HFFc6 (cell line): ENCODE data around the gene MRPS26. TPM values are rescaled to one million over a fixed set of nuclear protein-coding genes. Genes with fewer than 3 reads are reported as not detected.

Source experiments
- DNase-seq: peaks from one replicate; pipeline ENCODE4 v3.0.0-alpha.2; 2018
- H3K27ac Mint-ChIP-seq: 2 replicates; pipeline ENCODE4 v1.8.0; 2020; ENCODE audit warnings: mild to moderate bottlenecking, mixed read lengths
- H3K27me3 Mint-ChIP-seq: 2 replicates; pipeline ENCODE4 v1.8.0; 2021; ENCODE audit warnings: mild to moderate bottlenecking, moderate library complexity, mixed read lengths; ENCODE audit not compliant: insufficient read depth
- H3K36me3 Mint-ChIP-seq: 2 replicates; pipeline ENCODE4 v1.8.0; 2021; ENCODE audit warnings: low read depth, mixed read lengths
- H3K4me1 Mint-ChIP-seq: 2 replicates; pipeline ENCODE4 v1.8.0; 2020; ENCODE audit warnings: low read depth, mixed read lengths
- H3K4me3 Mint-ChIP-seq: 2 replicates; pipeline ENCODE4 v1.8.0; 2020; ENCODE audit warnings: mild to moderate bottlenecking, moderate library complexity, mixed read lengths
- H3K9me3 Mint-ChIP-seq: 2 replicates; pipeline ENCODE4 v1.8.0; 2020; ENCODE audit warnings: mild to moderate bottlenecking, mixed read lengths
- total RNA-seq, 6 experiments: library from RNA; stranded (reverse); fragmentation: NEBNext Ultra II Directional; extraction: Animal tissue kit (Norgen Biotek cat#: 25700); gene quantifications; 2 replicates in 1 of 6; 3 replicates in 5 of 6; pipeline ENCODE4 v1.2.3, GENCODE V29; 2021
- TF ChIP-seq, protein P1 (sequence below): fragments of 200-600 bp; sonication (generic); IDR thresholded peaks from 2 replicates; pipeline ENCODE4 v1.5.0; 2021; ENCODE audit warnings: antibody characterized with exemption, mild to moderate bottlenecking

MRPS26 gene
- total RNA-seq, 6 experiments from 2014 or later, result 31.7 to 46.8 (median 36.0) TPM

DNA sequence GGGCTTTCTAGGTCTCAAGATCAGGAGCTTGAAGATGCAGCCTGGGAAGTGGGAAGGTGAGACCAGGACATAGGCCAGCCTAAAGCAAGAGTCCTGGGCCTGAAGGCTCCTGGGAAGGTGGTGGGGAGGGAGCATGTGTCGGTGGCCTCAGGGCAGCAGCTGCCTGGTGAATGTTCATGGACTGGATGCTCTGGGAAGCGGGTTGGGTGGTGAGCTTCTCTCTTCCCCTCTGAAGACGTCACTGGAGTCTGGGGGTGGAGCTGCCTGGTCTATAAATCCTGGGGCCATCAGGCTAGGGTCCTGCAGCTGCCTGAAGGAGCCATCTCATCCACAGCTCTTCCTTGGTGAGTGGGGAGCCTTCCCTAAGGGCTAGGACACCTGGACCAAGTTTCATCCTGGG, 2.5 kb upstream of the MRPS26 start, which contains the start of gene GNRH2:
Gene GNRH2, plus strand, starts transcription at position 301 of the 400 bp plus-strand sequence. CDS start 793 bp downstream, outside the sequence.
- Mint-ChIP-seq H3K27ac (no peak within 1 kb of the TSS; the same call in 1 of the 2 replicates), H3K27me3 (no peaks in the 10 kb centered on the region; the same call in 1 of the 2 replicates), H3K36me3 (peaks cover 15% of the 10 kb centered on the region), H3K4me3 (no peak within 1 kb of the TSS), H3K4me1 (peaks cover 28% of the 10 kb centered on the region), H3K9me3 (no peaks in the 10 kb centered on the region)
- TF ChIP-seq, protein P1, sequence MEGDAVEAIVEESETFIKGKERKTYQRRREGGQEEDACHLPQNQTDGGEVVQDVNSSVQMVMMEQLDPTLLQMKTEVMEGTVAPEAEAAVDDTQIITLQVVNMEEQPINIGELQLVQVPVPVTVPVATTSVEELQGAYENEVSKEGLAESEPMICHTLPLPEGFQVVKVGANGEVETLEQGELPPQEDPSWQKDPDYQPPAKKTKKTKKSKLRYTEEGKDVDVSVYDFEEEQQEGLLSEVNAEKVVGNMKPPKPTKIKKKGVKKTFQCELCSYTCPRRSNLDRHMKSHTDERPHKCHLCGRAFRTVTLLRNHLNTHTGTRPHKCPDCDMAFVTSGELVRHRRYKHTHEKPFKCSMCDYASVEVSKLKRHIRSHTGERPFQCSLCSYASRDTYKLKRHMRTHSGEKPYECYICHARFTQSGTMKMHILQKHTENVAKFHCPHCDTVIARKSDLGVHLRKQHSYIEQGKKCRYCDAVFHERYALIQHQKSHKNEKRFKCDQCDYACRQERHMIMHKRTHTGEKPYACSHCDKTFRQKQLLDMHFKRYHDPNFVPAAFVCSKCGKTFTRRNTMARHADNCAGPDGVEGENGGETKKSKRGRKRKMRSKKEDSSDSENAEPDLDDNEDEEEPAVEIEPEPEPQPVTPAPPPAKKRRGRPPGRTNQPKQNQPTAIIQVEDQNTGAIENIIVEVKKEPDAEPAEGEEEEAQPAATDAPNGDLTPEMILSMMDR, result no peak
- no peak for DNase-seq

- peak overlapping the region; percentile 92 for H3K4me3 Mint-ChIP-seq
- peak overlapping the region; percentile 84 for H3K27ac Mint-ChIP-seq
- peaks cover 28% of the 10 kb centered on the region for H3K4me1 Mint-ChIP-seq
- no peaks in the 10 kb centered on the region; the same call in 1 of the 2 replicates for H3K27me3 Mint-ChIP-seq
- H3K9me3 Mint-ChIP-seq, result no peaks in the 10 kb centered on the region
- DNase-seq, result no peak
- peaks cover 15% of the 10 kb centered on the region for H3K36me3 Mint-ChIP-seq
- TF ChIP-seq, protein P1, result no peak
Observed at GRCh38 chr20:3044336-3044965, 1.4 kb upstream of the MRPS26 start.

DNA sequence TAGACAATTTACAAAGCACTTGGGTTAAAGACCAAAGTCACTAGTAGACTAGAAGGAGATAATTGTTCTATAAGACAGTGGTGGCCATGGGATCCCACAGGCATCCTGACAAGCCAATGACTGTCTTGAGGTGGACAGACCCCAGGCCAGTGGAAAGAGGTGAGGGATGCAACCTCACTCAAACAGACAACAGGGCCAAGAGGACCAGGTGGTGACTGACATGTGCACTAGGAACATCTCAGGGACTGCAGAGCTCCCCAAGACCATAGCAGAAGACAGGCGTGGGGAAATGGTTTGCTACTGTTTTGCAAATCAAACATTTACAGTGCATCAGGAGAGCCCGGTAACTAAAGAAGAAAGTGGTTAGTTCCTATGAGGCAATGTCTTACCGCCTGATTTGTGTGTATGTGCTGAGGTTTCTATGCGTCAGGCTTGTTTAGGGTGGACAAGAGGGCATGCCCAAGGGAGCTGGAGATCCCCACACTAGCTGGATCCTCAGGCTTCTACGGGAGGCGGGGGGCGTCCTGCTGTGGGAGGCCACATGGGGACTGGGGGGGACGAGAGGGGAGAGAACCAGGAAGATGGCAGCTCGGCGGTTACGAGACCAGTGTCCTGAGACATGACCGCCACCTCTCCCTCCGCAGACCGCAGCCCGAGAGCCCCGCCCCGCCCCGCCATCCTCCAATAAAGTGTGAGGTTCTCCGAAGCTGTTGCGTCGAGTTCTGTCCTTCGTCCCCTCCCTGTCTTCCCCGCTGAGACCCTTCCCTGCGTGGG, 623 bp upstream of the MRPS26 start:
- Mint-ChIP-seq H3K4me1 (peaks cover 28% of the 10 kb centered on the region), H3K4me3 (peak overlapping the region; percentile 92), H3K27ac (peak overlapping the region; percentile 84), H3K36me3 (peaks cover 15% of the 10 kb centered on the region), H3K9me3 (no peaks in the 10 kb centered on the region), H3K27me3 (peaks cover 1% of the 10 kb centered on the region; the same call in 1 of the 2 replicates)
- TF ChIP-seq, protein P1, result no peak
- peak; percentile 64 for DNase-seq

GRCh38 chr20:3046677-3047462, 1.0 kb downstream of the MRPS26 start:
- H3K27ac Mint-ChIP-seq, result no peak overlapping the region; the same call in 1 of the 2 replicates
- peaks cover 22% of the 10 kb centered on the region for H3K4me1 Mint-ChIP-seq
- DNase-seq, result no peak
- TF ChIP-seq, protein P1, result no peak
- peaks cover 1% of the 10 kb centered on the region; the same call in 1 of the 2 replicates for H3K27me3 Mint-ChIP-seq
- peak overlapping the region; percentile 92 for H3K4me3 Mint-ChIP-seq
- H3K36me3 Mint-ChIP-seq, result peaks cover 12% of the 10 kb centered on the region
- H3K9me3 Mint-ChIP-seq, result no peaks in the 10 kb centered on the region
